ENCODE measurements around the gene KRT14.
"Not testable (repeated sequence)": the region's sequence is repeated elsewhere in the genome, so short reads cannot be mapped to it uniquely, and the experiment has no call there.

Gene KRT14

DNA sequence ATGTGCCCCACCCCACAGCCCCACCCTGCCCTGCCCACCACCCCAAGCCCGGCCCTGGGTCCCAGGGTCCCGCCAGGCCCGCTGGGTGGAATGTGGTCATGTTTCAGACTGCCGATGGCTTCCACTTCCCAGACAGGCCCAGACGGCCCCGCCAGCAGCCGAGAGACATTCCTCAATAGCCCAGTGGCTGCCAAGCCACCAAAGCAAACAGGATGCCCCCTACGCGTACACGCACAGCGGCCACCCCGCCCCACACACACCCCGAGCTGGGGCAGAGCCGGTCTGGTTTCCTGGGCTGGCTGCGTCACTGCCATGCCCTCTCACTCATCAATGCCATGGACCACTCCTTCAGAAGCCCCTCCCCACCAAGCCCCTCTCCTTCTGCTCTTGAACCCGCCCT is 38.9 kb upstream of the KRT14 start:
- TF ChIP-seq, protein P1, sequence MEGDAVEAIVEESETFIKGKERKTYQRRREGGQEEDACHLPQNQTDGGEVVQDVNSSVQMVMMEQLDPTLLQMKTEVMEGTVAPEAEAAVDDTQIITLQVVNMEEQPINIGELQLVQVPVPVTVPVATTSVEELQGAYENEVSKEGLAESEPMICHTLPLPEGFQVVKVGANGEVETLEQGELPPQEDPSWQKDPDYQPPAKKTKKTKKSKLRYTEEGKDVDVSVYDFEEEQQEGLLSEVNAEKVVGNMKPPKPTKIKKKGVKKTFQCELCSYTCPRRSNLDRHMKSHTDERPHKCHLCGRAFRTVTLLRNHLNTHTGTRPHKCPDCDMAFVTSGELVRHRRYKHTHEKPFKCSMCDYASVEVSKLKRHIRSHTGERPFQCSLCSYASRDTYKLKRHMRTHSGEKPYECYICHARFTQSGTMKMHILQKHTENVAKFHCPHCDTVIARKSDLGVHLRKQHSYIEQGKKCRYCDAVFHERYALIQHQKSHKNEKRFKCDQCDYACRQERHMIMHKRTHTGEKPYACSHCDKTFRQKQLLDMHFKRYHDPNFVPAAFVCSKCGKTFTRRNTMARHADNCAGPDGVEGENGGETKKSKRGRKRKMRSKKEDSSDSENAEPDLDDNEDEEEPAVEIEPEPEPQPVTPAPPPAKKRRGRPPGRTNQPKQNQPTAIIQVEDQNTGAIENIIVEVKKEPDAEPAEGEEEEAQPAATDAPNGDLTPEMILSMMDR (IDR thresholded peaks at IDR 0.05; ENCODE audit: borderline replicate concordance, insufficient read depth, low read depth, low read length), result no peak
- H3K4me3 ChIP-seq (ENCODE audit: low read depth, low read length), result no peak overlapping the region

DNA sequence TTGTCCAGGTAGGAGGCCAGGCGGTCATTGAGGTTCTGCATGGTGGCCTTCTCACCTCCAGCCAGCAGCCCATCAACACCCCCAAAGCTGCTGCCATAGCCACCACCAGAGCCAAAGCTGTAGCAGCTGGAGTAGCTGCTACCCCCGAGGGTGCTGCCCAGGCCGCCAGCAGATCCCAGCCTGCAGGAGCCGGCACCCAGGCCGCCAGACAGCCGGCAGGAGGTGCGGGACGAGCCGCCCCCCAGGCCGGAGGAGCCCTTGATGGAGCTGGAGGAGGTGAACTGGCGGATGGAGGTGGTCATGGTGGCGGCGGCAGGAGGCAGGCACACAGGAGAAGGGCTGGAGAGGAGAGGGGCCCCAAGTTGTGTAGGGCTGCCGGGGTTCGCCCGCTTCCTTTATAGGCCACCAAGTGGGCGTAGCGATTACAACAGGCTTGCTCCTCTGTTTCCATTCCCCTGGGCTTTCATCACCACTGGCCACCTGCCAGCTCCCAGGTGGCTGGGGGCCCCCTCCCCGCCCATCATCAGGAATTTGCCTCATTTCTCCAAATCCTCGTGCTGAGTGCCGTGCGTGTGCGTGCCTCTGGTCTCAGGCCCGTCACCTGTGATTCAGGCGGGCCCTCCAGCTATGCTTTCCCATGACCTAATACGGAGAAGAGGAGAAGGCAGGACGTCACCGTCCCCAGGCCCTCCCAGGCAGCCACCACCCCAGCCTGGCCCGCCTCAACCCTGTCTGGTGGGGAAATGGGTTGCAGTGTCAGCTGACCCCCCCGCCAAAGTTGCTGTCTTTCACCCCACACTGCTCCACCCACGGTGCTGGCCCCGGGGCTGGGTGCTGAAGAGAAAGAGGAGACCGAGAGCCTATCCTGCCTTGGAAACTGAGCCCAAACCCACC is 37.8 kb upstream of the KRT14 start, which contains the start of gene KRT17:
Gene KRT17, minus strand, starts transcription at position 368 of the 894 bp plus-strand sequence. Its CDS starts 66 bp downstream, at position 302.
- TF ChIP-seq, protein P1 (IDR thresholded peaks at IDR 0.05; ENCODE audit: borderline replicate concordance, insufficient read depth, low read depth, low read length), result 0 out of 2 replicates have a peak, but pooled peaks have one; percentile 6
- H3K4me3 ChIP-seq (ENCODE audit: low read depth, low read length), result no peak within 1 kb of the TSS

DNA sequence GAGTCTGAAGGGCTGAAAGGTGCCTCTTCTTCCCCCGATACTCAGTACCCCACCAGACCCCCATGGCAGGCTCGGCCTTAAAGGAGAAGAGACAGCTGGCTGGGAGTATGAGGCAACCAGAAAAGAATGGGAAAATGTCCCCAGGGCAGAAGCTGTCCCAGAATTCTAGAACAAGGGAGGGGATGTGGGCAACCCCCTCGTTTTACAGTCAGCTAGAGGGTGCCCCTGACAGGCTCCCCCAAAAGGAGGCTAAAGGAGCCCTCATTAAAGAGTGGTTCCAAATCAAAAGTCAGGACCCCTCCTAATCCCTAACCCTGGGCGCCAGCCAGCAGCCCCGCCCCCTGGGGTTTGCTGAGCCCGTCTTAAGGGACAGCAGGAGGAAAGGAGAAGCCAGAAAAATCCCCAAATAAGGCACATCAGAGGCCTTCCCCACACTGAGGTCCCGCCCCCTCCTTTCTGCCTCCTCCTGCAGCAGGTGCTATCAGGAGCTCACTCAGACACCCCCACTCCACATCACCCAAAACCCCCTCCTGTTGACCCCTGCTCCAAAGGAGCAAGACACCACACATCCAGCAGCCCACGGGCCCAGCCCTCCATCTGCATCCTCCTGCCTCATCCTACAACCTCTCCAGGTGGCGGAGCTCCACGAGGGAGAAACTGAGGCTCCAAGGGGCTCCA is 36.6 kb upstream of the KRT14 start:
- not testable (repeated sequence) for H3K4me3 ChIP-seq (ENCODE audit: low read depth, low read length)

DNA sequence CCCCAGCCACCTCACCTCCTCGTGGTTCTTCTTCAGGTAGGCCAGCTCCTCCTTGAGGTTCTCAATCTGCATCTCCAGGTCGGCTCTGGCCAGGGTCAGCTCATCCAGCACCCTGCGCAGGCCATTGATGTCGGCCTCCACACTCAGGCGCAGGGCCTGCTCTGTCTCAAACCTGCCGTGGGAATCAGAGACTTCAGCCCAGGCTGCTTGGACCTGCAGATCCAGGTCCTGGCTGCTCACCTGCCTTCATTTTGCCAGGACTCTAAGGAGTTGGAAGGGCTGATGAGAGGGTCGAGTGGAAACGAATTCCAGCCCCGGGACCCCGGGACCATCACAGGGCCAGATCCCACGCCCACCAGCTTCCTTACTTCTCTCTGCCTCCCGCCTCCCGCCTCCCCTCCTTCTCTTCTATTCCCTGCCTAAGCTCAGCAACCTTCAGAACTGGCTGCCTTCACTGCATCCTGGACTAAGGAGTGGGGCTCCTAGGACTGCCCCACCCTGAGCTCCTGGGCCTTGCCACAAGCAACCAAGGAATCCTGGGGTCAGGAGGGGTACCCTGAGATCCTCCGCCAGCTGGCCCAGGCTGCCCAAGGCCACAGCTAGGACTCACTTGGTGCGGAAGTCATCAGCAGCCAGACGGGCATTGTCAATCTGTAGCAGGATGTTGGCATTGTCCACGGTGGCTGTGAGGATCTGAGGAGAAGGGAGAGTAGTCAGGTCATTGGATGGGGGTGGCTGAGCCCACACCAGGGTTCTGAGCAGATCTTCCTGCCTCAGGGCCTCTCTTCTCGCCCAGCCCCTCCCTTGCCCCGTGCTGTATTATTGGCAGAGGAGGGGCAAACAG is 35.9 kb upstream of the KRT14 start:
- H3K4me3 ChIP-seq (ENCODE audit: low read depth, low read length), result not testable (repeated sequence)

DNA sequence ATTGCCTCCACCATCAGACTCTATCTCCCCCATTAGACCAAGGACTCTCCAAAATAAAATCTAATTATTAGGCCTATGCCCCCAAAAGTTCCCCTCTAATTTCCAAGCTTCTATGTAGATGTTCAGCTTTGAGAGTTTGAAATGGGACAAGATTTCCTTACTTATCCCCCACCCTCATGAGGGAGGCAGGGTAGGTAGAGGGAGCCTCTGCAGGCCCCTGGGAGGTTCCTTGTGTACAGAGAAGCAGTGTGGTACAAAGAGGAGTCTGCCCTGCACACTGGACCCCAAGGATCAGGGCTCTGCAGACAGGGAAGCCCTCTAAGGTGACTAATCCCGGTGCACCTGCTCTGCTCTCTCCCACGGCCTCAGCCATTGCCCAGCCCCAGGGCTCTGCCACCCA is 35.2 kb upstream of the KRT14 start:
- TF ChIP-seq, protein P1 (IDR thresholded peaks at IDR 0.05; ENCODE audit: borderline replicate concordance, insufficient read depth, low read depth, low read length), result no peak
- H3K4me3 ChIP-seq (ENCODE audit: low read depth, low read length), result no peak overlapping the region

DNA sequence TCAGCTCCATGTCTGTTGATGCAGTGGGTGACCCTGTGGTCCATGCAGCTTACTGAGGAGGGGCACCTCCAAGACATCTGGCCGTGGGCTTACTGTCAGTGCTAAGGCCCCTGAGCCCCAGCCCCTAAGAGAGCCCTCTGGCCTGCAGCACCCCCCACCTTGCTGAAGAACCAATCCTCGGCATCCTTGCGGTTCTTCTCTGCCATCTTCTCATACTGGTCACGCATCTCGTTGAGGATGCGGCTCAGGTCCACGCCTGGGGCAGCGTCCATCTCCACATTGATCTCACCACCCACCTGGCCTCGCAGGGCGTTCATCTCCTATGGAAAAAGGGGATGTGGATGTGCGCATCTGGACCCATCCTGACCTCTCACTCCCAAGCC is 34.7 kb upstream of the KRT14 start:
- not testable (repeated sequence) for H3K4me3 ChIP-seq (ENCODE audit: low read depth, low read length)

DNA sequence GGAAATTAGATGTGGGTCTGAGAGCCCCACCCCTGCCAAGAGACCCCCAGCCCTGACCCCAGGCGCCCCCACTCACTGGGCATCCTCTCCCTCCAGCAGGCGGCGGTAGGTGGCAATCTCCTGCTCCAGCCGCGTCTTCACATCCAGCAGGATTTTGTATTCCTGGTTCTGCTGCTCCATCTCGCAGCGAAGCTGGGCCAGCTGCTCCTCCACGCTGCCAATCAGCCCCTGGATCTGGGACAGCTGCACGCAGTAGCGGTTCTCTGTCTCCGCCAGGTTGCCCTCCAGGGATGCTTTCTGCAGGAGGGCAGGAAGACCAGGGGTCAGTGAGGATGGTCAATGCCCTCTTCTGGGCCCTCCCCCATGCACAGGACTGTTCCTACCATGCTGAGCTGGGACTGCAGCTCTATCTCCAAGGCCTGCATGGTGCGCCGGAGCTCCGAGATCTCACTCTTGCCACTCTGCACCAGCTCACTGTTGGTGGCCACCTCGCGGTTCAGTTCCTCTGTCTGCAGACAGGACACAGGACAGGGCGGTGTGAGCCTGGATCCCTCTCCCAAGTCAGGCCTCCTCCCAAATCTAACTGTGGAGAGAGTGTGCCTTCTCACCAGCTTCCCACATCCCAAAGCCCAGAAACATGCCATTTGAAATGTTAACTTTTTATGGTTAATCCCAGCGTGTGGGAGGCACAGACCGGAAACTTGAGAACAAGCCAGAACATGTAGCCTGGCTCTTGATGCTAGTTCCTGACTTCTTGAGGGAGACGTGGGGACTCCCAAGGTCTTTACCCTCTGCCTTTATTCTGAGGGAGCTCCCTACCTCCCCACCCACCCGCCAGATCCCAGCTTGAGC is 34.1 kb upstream of the KRT14 start:
- H3K4me3 ChIP-seq (ENCODE audit: low read depth, low read length), result no peak overlapping the region
- TF ChIP-seq, protein P1 (IDR thresholded peaks at IDR 0.05; ENCODE audit: borderline replicate concordance, insufficient read depth, low read depth, low read length), result no peak

DNA sequence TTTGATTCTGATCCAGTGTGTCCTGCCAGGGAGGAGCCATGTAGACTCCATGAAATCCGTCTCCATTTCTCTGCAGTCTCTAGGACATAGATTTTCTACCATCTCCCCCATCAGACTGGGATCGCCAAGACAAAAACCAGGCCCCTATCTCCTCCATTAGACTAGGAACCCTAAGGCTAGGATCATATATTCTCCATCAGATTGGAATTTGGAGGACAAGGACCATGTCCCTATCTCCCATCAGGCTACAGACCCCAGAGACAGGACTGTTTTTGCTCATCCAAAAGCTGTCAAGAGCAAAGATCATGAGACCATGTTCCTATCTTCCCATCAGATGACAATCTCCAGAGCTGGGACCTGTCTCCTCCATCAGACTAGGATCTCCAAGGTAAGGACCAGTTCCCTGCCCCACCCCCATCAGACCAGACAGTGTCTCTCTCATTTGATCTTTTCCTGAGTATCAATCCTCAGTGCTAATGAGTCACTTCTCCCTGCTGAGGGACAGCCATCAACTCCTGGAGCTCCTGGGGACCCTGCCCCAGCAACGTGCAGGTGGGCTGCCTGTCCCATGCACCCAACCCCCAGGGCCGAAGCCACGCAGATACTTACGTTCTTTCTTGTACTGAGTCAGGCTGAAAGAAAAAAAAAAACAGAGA is 33.4 kb upstream of the KRT14 start:
- H3K4me3 ChIP-seq (ENCODE audit: low read depth, low read length), result not testable (repeated sequence)

Measured in GM12875 (cell line).